ENCODE data around the gene SLITRK5. TPM values are rescaled to one million over a fixed set of nuclear protein-coding genes. Genes with fewer than 3 reads are reported as not detected.

SLITRK5 gene
- total RNA-seq, 1 donor from 2014 or later = 0.05 TPM

GRCh38 chr13:87696458-87696857, 25.3 kb downstream of the SLITRK5 start:
- intact Hi-C loops (cut with DNase I) = no loop called here
- no peak for DNase-seq (ENCODE audit: low spot score)

DNA sequence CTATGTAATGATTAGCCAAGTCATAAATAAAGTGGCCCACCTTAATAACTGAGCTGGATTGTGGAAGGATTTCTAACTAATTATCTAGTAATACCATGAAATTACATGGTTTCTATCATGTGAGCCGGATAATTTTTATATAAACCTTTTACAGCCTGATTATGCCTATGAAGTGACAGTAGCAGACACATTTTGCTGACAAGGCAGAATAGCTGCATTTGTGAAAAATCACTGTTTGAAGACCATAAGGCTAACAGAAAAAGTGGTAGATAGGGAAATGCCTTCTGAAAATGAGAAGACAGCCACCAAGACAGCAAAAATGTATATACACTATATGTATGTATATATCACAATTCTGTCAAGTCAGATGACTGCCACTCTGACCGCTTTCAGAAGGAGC, 27.1 kb downstream of the SLITRK5 start:
- intact Hi-C loops (cut with DNase I) = no loop called here
- no peak for DNase-seq (ENCODE audit: low spot score)

GRCh38 chr13:87709947-87710346, 38.8 kb downstream of the SLITRK5 start:
- intact Hi-C loops (cut with DNase I) = no loop called here
- no peak for DNase-seq (ENCODE audit: low spot score)

DNA sequence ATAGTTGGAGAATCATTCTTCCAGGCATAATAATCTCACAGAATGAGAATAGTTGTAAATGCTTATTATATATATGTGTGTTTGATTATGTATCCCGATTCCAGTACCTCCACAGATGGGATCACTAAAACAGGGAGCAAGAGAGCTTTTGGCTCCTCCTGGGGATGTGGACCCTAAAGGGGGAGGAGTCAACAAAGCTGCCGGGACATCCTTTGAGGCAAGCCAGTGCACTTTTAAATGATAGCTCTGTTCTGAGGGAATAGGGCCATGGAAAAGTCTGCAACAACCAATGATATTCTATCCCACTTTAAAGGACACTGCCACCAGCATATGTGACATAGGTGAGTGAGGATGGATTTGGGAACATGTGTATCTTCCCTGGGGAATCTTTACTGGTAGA, 40.8 kb downstream of the SLITRK5 start:
- DNase-seq (ENCODE audit: low spot score) = no peak
- intact Hi-C loops (cut with DNase I) = no loop called here
